ENCODE data around the gene COG8.

Gene COG8

GRCh38 chr16:69344171-69344570, 4.8 kb upstream of the COG8 start:
- DNase-seq: no peak

GRCh38 chr16:69340095-69340644, 806 bp upstream of the COG8 start:
- peak; percentile 32 for DNase-seq

DNA sequence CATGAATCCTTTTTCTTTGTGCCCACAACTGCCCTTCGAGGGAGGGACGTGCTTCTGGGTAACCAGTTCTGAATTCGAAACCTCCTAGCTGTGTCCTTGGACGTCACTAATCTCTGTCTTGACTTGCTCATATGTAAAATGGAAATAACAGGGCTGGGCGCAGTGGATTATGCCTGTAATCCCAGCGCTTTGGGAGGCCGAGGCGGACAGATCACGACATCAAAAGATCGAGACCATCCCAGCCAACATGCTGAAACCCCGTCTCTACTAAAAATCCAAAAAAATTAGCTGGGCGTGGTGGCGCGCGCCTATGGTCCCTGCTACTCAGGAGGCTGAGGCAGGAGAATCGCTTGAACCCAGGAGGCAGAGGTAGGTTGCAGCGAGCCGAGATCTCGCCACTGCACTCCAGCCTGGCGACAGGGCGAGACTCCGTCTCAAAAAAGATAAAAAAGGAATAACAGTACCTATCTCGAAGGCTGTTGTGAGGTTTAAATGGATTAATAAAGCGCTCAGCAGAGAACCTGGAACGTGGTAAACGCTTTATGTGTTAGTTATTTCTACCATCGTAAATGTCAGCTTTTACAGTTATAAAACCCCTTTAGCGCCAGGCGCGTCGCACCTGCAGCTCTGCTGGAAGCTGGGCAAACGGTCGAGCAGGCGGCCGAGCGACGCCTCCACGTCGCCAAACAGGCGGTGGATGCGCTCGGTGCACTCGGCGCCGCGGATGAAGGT, 641 bp downstream of the COG8 start:
- no peak for DNase-seq

- DNase-seq: no peak
These were observed 4.7 kb downstream of the COG8 start for GRCh38 chr16:69334696-69335095.

DNA sequence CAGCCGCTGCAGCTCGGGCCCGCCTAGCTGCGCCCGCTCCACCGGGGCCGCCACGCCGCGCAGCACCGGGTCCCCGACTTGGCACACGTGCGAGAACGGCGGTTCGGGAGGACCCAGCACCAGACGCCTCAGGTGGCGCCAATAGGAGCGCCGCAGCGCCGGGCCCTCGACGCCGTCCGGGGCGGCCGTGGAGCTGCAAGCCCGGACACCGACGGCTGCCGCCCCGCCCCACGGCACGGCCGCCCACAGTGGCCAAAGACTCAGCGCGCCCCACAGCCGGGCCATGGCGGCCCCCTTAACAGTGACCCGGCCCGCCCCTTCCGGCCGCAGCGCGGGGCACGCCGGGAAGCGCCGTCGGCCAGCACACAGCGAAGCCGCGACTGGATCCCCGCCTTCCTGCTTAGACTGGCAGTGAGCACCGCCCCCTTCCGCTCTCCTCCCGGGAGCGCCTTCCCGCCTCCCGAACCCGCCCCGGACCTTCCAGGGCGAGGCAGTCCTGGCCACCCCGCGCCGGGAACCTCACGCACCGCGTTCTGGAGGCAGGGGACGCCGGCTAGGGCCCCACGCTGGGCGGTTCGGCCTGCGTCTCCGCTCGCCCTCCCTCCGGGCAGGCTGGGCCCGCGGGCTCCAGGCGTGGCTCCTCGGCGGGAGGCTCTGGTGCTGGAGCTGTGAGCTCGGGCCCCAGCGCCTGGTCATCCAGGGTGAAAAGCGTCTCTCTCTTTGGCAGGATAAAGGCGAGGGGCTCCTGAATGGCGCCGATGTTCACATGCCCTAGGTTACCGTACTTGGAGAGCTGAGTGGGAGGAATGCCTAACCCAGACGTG, 8.9 kb downstream of the COG8 start, which contains the start of gene PDF:
TSS of gene PDF (minus strand) at position 303 of the 824 bp plus-strand sequence. CDS start at position 285, 18 bp downstream.
- peak; percentile 93 for DNase-seq

DNA sequence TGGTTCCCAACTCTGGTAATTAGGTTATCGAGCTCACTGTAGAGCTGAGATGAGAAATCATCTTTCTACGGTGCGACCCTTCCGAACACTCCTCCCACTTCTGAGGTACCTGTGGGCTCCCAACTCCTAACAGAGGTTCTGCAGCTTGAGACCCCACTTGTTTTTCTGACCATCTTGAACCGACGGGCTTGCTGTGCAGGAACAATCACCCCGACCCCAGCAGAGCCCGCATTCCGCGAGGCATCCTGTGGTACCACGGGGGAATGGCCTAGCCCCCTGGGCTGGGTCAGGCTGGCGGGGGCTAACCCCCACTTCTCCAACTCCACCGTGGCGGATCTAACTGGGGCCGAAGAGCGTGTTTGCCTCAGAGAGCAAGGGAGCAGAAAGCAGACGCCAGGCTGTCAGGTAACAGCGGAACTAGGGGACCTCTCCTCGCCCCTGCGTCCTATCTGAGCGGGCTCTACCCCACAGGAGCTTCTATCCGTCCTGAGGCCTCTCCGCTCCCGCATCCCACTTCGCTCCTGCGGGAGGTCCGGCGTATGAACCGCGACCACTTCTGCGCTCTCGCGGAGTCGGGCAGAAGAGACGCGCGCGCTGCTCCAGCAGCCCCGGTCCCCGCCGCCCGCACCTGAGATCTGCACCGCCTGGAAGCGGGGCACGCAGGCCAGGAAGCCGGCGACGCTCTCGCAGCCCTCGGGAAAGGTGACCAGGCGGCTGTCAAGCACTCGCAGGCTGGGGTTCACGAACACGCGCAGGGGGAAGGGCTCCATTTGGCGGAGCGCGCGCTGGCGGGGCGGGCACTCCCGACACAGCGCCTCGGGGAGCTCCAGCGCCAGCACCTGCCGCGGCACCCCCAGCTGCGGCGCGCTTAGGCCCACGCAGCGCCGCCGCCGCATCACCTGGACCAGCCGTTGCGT, 9.7 kb downstream of the COG8 start:
- DNase-seq: peak; percentile 50

DNA sequence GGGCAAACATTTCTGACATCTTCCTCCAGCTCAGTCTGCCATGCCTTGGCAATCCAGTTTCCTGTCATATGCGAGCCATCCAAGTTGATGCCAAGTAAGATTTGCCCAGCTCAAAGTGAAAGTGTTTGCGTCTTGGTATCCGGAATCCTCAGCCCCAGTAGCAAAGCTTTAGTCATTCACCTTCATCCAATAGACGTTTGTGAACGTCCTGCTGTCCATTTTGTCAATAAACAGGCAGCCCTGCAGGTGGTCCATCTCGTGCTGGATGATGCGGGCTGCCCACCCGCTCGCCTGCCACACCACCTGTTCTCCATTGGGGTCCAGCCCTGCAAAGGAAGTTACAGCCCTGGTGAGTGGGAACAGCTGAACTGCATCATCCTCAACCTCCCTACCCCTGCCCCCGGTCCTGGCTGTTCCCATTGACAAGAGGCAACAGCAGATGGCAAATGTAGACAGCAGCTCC, 10.5 kb downstream of the COG8 start:
- DNase-seq: peak; percentile 73

GRCh38 chr16:69327585-69328310, 11.6 kb downstream of the COG8 start:
- no peak for DNase-seq

DNA sequence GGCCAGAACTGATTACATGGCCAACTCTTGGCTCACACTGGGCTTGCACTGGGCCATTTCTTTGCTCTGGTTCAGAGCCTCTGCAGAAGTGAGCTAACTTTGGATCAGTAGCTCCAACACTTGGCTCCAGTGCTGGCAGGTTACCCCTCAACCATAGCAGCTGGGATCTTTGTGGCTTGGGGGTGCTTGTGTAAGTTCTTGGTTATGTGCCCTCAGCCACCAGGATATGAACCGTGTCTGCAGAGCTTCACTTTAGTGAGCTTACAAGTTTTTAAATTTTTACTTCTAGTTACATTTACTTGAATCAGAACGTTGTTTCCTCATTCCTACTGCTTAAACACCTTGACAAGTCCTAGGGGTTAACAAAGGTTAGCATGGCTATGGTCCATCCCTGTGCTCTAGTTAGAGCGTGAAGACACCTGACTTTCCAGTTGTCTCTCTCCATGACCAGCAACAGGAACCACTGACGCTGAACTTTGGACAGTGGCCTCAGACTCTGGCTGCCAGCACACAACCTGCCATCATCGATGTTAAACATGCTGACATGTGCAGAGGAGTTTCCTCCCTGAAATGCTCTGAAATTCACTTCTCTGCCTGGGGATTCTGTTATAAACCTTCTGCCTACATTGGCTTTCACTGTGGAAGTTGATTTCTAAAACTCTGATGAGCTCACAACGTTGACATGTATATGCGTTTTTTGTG, 13.0 kb downstream of the COG8 start:
- DNase-seq: no peak

DNA sequence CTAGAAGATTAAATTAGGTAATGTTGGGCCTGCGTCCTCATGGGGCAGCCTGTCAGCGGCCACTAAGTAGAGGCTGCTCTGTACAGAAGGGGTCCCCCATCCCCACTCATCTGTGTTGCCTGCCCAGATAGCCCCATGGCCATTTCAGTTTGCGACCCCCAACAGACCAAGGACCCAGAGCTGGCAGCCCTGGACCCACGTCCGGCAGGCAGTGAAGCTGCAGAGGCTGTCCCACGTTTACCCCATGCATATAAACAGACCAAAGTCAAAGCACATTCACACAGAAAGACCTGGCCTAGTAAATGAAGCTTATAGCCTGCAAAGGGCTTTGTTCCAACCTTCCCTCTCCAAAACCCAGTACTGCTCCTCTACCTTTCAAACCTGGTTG, 13.6 kb downstream of the COG8 start:
- DNase-seq: no peak

GRCh38 chr16:69324585-69325253, 14.6 kb downstream of the COG8 start:
- DNase-seq: no peak

GRCh38 chr16:69324013-69324531, 15.3 kb downstream of the COG8 start:
- no peak for DNase-seq

- DNase-seq: no peak
These were observed 15.9 kb downstream of the COG8 start for GRCh38 chr16:69323415-69323814.

DNA sequence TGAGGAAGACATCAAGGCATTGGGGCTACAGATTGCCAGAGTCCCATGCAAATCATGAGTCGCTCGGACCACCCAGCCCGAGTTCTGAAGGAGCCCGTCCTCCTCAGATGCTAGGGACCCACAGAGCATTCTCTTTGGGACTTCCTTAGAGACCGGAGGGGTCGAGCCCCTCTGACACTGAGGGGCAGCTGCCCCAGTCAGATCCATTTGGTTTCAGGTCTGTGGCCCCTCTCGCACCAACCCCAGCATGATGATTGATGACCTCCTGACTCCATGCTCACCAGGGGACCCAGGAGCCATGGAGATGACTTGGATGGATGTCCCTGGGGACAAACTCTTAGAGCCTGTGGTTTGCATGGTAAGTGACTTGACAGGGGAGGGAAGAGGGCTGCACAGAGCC, 17.0 kb downstream of the COG8 start:
- DNase-seq: no peak

DNA sequence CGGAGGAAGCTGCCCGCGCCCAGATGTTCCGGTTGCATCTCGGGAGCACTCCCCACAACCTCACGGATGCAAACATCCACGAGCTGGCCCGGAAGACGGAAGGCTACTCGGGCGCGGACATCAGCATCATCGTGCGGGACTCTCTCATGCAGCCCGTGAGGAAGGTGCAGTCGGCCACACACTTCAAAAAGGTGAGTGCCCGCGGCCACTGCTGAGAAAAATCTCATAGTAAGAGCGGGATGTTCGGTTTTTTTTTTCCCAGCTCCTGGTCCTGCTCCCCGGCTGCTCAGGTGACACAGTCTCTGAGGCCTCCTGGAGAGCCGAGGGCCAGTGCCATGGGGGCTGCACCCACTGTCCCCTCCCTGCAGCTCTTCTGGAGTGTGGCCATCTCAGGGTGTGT, 18.3 kb downstream of the COG8 start:
- no peak for DNase-seq

DNA sequence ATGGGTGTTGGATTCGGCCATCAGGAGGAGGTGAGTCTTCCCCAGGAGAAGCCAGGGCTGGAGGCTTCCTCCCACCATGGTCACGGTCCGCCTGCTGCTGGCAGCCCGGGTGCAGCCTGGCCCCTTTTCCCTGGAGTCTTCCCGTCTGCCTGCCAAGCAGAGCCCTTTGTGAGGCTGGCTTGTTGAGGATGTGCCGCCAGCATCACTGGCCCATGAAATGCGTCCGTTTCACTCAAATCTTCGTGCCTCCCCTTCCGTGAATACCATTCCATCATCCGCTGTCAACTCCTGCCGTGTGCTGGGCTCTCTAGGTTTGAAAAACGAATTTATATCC, 18.7 kb downstream of the COG8 start:
- DNase-seq: no peak

DNA sequence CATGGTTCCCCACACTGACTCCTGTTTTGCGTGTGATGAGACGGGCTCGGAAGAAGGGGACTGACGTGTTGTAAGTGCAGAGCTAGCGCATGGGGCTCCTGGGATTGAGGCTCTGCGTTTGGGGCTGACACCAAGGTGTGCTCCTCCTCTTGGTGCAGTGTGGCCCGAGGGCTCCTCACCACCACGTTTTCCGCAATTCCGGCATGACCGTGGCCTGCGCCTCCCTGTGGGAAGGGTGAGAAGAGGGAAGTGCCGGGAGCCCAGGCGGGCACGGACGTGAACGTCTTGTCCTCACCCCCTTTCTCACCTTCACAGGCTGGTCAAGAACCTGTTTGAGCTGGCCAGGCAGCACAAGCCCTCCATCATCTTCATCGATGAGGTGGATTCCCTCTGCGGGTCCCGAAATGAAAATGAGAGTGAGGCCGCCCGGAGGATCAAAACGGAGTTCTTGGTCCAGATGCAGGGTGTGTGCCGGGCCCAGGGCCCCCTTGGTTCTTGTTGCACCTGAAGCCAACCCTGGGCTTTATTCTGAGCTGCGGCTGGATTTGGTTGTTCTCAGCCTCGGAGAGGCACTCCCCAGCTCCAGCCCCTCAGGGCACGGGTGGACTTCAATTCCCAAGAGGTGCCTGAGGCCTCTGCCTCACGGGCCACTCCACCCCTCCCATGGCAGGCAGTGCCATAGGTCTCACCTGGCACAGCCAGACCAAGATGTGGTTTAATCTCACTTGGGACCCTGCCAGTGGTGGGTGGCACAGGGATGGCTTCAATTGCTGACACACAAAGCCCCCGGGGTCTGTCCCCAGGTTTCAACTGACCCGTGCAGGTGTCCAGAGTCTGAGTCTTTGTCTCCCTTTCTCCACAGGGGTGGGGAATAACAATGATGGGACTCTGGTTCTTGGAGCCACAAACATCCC, 19.3 kb downstream of the COG8 start:
- no peak for DNase-seq

DNA sequence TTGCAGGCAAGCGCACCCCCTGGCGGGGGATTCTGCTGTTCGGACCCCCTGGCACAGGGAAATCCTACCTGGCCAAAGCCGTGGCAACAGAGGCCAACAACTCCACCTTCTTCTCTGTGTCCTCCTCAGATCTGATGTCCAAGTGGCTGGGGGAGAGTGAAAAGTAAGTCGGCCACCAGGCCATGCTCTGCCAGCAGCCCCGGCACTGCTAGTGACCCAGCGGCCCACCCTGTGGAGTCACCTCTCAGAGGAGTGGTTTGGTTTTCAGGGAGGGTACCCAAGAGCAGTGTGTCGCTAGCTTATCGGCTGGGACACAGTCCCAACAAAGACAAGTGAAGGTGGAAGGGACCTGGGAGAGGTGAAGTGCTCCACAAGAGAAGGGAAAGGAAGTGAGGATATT, 20.0 kb downstream of the COG8 start:
- DNase-seq: no peak

- no peak for DNase-seq
These were observed 20.5 kb downstream of the COG8 start for GRCh38 chr16:69318911-69319289.

Data from activated CD4-positive, alpha-beta T cell treated with anti-CD3 and anti-CD28 coated beads, Interleukin-10, Interleukin-2, amounts not matched to agents 100 ng/mL and 50 ng/mL, durations not matched to agents 16 hours and 8 hours (primary cell).